Measurements from ENCODE around the gene CCNG1.

Gene CCNG1

GRCh38 chr5:163473635-163474243 is 36.3 kb downstream of the CCNG1 start:
- no peak for TF ChIP-seq CTCF (conservative IDR thresholded peaks at IDR 0.05)
- H3K27ac ChIP-seq: no peak overlapping the region

- TF ChIP-seq CTCF (conservative IDR thresholded peaks at IDR 0.05): no peak
- H3K27ac ChIP-seq: no peak overlapping the region
Measured at GRCh38 chr5:163475411-163475810, 38.0 kb downstream of the CCNG1 start.

- TF ChIP-seq CTCF (conservative IDR thresholded peaks at IDR 0.05): no peak
- H3K27ac ChIP-seq: no peak overlapping the region
Measured at GRCh38 chr5:163478126-163478981, 41.0 kb downstream of the CCNG1 start.

- H3K27ac ChIP-seq: no peak overlapping the region
- TF ChIP-seq CTCF (conservative IDR thresholded peaks at IDR 0.05): no peak
Measured at GRCh38 chr5:163478982-163479271, 41.5 kb downstream of the CCNG1 start.

- no peak overlapping the region for H3K27ac ChIP-seq
- TF ChIP-seq CTCF (conservative IDR thresholded peaks at IDR 0.05): no peak
Measured at GRCh38 chr5:163489055-163489744, 51.8 kb downstream of the CCNG1 start.

GRCh38 chr5:163489745-163490075 is 52.3 kb downstream of the CCNG1 start:
- no peak for TF ChIP-seq CTCF (conservative IDR thresholded peaks at IDR 0.05)
- no peak overlapping the region for H3K27ac ChIP-seq
